GM18526 (cell line): ENCODE measurements around the gene TIMMDC1.

Experiments used
- POLR2A ChIP-seq: IDR thresholded peaks from 3 replicates; pipeline ENCODE4 v1.6.1; 2011; ENCODE audit not compliant: insufficient read length; ENCODE audit errors: extremely low read depth

TIMMDC1 gene

DNA sequence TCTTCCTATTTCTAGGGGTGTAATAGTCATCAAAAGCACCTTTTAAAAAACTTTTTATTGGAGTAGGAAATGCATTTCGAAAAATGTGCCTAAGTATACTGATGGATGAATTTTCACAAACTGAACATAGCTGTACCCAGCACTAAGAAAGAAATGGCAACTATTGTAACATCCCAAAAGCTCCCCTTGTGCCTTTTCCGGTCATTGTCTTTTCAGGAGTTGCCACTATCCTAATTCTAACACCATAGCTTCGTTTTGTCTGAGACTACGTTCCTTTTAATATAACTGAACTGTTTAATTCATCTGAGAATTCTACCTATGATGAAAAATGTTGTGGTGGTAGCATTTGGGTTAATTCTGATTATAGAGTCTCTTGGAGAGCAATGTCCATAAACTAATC is 1.9 kb downstream of the TIMMDC1 start:
- no peak for TF ChIP-seq POLR2A

DNA sequence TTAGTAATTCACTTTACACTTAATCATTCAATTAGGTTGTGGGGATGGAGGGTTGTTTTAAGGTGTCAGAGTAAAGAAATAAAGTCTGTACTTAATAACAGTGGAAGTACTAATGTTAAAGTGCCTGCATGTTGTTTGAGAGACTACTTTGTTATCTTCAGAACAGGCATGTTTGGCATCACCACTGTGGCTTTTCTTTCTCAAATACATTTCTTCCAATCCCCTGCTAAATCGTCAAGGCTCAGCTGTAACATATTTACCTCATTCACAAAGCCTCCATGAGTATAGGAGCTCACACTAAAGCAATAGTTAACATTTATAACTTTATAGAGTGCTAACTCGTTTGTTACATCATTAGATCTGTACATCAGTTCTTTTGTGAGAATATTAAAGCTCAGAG is 2.6 kb downstream of the TIMMDC1 start:
- no peak for TF ChIP-seq POLR2A

DNA sequence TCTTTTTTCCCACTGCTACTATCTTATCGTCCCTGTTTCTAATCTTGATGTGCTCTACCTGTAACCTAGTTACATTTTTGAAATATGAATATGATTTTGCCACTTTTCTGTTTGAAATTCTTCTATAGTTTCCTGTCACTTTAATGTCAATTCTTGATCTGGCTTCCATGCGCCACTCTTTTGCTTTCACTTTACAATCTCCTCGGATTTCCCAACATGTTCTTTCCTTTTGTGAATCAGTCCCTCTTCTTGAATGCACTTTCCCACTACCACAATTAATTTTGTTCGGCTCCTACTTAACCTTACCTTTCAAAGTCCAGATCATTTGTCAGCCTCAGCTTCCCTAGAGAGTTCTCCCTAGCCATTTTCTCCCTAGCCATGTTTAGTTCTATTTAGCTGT is 8.3 kb downstream of the TIMMDC1 start:
- TF ChIP-seq POLR2A = no peak

DNA sequence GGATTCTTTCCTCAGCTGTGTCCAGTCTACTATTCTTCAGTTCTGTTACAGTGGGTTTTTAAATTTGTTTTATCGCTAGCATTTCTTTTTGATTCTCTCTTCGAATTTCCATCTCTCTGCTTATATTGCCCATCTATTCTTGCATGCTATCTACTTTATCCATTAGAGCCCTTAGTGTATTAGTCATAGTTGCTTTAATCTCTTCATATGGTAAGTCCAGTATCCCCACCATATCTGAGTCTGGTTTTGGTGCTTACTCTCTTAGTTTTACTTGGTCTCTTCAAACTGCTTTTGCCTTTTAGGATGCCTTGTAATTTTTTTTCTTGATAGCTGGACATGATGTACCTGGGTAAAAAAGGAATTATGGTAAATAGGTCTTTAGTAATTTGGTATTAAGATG is 9.1 kb downstream of the TIMMDC1 start:
- no peak for TF ChIP-seq POLR2A

DNA sequence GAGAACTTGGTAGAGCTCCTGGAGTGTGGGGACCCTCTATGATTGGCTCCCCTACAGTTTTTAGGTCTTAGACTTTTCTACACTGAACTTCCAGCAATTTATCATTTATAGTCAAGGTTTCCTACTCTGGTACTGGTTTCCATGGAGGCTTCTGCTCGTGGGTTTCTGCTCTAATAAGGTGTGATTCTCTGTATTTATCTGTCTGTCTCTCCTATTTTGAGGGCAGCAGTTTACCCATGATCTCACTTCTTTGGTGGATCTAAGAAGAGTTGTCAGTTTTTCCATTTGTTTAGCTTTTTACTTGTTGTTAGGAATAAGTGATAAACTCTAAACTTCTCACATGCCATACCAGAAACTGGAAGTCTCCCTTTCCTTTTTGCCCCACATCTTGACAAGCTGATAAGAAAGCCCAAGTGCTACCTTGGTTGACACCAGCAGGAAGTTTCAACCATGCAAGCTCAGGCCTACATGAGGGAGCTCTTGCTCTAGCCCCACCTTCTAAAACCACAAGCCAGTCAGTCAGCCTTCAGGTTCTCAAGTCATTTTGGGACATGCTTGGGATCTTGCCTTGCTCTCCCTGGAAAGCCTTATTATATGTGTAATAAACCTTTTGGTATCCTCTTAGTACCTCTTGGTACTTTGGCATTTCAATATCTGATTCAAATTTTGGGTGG is 10.0 kb downstream of the TIMMDC1 start:
- no peak for TF ChIP-seq POLR2A

DNA sequence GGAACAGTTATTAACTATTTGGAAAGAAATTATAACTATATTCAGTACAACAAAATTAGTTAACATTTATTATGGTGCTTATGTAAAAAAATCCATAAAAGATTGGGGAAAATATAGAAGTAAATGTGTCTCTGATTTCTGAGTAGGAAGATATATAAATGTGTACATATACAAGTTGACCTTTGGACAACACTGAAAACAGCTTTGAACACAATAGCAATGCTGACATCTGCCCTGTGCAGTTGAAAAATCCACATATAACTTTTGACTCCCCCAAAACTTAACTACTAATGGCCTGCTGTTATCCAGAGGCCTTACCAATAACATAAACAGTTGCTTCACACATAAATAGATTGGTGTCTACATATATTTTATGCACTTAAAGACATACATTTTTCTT is 12.3 kb downstream of the TIMMDC1 start:
- TF ChIP-seq POLR2A = no peak

DNA sequence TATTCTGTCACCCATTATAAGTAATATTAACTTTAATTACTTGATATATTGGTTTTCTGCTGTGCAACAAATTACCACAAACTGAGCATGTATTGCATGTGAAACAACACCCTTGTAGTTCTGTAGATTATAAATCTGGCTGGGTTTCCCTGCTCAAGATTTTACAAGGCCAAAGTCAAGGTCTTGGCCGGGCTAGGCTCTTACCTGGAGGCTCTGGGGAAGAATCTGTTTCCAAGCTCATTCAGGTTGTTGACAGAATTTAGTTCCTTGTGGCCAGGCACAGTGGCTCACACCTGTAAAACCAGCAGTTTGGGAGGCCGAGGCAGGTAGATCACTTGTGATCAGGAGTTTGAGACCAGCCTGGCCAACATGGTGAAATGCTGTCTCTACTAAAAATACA is 16.3 kb downstream of the TIMMDC1 start:
- TF ChIP-seq POLR2A = no peak

DNA sequence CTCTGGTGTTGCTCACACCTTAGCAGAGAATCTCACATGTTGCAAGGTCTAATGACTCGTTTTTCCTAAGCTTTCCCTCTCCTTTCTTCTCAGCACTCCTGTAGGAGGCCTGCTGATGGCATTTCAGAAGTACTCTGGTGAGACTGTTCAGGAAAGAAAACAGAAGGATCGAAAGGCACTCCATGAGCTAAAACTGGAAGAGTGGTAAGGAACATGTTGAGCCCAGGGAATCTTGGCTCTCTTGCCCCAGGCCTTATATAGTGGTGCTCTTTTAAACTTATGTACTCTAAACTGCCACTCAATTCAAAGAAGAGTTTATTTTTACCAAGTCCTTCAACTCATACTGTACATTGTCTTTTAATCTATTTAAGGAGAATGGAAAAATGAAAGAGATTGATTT is 18.8 kb downstream of the TIMMDC1 start:
- TF ChIP-seq POLR2A = no peak

DNA sequence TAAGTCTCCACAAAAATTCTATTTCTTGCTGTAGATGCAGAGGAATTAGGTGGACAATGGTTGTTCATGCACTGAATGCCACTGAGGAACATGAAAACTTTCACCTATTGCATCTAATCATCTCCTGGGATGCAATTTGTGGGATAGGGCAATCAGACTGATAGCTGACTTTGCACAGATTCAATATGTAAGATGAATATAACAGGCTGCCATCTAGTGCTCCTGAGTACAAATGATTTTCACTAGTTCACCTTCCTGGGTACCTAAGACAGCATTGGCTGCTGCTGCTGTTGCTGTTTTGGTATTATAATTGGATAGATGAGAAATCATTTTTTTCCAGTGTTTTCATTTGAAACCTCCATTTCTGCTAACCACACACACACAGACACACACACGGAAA is 19.7 kb downstream of the TIMMDC1 start:
- TF ChIP-seq POLR2A = no peak

DNA sequence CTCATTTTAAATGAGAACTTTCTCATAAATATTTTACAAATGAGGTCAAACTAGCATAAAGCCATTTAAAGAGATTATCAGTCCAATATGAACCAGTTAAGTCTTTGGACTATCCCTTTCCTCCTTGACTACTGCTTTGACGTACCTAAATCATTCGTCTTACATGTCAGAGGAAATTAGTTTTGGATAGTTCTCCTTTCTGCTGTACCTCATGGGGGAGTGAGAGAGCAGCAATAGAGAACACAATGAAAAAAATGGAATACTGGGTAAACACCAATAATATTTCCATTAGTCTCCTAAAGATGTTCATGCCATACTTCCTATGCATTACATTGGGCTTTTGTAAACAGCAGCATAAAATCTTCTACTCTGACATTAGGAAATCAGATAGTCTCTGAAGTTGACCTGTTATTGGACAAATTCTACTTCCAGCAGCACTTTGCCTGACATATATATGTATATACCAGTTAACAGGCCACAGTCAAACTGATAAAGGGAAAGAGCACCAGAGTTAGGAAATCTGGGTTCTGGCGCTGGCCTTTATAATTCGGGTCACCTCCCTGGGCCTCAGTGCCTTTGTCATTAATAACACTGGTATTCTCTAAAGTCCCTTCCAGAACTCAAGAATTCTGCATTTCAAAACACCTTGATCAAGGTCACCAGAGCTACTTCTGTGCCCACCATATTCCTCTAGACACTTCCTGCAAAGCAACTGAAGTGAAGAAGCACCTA is 26.8 kb downstream of the TIMMDC1 start:
- no peak for TF ChIP-seq POLR2A

DNA sequence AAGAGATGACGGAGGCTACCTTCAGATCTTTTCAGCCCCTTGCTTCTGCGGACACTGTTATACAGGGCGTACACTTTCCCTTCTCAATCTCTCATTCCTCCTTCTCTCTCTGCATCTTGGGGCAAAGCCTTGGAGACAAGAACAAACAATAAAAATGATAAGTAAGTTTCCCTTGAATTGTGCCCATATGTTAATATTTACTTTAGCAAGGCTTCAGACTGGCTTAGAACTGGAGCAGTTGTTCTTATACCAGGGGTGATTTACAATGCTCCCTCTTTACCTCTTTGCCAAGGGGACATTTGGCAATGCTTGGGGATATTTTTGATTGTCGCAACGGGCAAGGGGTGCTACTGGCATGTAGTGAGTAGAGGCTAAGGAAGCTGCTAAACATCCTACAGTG is 29.4 kb downstream of the TIMMDC1 start:
- no peak for TF ChIP-seq POLR2A

DNA sequence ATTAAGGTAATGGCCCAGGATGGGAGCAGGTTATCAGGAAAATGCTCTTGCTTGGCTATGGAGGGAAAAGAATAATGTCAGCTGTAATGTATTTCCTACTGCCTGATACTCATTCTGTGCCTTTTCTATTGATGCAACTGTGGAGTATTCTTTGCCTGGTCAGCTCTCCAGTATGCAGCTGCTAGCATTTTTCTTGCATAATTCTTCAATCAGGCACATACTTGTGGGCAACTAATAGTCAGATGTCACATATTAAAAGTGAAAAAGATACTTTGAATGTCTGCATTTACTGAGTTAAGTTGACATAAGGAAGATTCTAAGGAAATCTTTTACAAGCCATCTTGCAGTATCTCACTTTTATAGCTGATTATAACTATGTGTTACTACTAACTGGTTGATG is 31.5 kb downstream of the TIMMDC1 start:
- no peak for TF ChIP-seq POLR2A

DNA sequence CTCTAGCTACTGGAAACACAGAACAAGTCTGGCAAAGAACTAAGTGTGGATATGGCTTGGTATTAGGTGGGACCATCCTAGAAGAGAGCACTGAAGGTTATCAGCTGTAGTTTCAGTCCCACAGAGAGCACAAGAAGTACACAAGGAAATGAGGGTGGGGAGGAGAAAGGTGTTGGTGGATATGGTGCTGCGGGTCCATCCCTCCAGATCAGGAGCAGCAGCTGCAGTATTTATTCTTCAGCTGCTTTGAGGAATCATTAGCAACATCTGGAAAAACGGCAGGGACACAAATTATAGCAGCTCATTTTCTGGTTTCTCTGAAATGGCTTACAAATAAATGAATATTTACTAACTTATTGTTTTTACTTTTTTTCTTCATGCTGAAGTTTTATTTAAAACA is 32.1 kb downstream of the TIMMDC1 start:
- no peak for TF ChIP-seq POLR2A

DNA sequence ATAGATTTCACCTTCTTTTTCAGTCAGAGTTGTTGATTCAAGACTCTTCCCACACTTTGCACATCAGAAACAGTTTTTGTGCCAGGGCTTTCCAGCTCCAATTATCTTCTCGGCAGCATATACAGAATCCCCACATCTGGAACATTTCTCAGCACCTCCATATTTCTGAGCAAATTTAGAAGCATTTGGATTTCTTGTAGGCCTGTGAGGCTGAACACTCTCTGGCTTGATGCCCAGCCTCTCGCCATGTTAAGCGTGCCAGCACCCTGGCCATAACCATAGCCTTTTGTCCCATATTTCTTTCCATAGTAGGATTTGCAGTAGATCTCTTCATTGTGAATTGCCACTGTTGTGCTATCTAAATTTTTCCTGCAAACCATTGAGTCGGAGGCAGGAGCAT is 32.8 kb downstream of the TIMMDC1 start:
- TF ChIP-seq POLR2A = no peak

DNA sequence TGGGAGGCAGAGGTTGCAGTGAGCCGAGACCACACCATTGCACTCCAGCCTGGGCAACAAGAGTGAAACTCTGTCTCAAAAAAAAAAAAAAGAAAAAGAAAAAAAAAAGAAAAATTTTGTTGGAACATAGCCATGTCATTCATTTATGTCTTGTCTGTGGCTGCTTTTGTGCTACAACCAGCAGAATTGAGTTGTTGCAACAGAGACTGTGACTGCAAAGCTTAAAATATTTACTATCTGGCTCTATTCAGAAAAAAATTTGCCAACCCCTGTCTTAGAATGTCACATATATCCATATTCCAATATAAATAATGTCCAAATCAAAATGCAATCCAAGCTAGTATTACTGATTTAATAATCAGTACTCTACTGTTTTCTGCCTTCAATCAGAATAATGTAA is 35.9 kb downstream of the TIMMDC1 start:
- TF ChIP-seq POLR2A = no peak

DNA sequence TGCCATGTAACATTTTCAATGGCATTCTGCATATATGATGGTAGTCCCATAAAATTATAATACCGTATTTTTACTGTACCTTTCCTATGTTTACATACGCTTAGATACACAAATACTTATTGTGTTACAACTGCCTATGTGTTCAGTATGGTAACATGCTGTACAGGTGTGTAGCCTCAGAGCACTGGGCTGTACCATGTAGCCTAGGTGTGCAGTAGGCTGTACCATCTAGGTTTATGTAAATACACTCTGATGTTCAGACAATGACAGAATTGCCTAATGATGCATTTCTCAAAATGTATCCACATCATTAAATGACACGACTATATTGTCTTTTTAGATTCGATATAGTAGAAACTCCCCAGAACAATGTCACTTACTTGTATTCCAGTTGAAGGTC is 38.4 kb downstream of the TIMMDC1 start:
- no peak for TF ChIP-seq POLR2A

DNA sequence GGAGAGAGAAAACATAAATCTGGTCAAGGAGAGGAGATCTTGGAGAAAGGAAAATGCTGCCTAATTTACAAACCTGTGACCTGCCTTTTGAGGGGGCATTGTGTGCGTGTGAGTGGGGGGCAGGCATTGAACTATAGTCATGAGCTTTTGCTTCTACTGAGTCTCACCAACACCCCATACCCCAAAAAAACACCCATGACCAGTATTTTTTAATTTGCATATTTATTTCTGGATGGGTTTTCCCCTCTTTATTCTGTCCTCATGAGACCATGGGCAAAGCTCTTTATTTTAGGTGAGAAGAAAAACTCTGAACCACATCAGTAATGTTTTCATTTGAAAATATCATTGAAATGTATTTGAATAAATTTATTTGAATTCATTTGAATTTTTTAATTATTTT is 40.4 kb downstream of the TIMMDC1 start:
- no peak for TF ChIP-seq POLR2A
